ENCODE data around the gene FGGY.

DNA sequence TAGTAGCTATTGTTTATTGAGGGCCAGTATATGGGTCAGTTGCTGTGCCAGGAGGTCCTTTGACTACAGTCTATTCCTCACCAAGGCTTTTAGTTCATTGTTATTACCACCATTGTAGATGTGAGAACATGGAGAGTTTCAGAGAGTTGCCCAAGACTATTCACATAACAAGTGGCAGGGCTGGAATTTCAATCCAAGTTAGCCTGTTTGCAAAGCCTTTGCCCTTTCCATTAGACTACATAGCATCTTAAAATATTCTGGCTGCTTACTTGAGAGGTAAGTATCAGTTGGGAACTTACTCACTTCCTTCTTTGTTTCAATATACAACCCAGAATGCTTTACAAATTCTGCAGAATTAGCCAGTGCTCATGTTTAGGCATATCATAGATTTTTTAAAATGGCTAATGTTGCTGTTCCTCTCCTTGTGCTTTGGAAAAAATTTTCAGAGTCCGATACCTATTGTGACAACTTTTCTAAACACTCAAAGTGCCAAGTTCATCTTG is 141.2 kb downstream of the FGGY start:
- TF ChIP-seq, protein P1, sequence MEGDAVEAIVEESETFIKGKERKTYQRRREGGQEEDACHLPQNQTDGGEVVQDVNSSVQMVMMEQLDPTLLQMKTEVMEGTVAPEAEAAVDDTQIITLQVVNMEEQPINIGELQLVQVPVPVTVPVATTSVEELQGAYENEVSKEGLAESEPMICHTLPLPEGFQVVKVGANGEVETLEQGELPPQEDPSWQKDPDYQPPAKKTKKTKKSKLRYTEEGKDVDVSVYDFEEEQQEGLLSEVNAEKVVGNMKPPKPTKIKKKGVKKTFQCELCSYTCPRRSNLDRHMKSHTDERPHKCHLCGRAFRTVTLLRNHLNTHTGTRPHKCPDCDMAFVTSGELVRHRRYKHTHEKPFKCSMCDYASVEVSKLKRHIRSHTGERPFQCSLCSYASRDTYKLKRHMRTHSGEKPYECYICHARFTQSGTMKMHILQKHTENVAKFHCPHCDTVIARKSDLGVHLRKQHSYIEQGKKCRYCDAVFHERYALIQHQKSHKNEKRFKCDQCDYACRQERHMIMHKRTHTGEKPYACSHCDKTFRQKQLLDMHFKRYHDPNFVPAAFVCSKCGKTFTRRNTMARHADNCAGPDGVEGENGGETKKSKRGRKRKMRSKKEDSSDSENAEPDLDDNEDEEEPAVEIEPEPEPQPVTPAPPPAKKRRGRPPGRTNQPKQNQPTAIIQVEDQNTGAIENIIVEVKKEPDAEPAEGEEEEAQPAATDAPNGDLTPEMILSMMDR (IDR thresholded peaks at IDR 0.05; ENCODE audit: low read depth, low read length, missing input control): no peak
- TF ChIP-seq RXRA (IDR thresholded peaks at IDR 0.05): no peak
- no peak for TF ChIP-seq SP1 (IDR thresholded peaks at IDR 0.05)
- no peak for TF ChIP-seq JUND (IDR thresholded peaks at IDR 0.05)
- TF ChIP-seq RAD21 (IDR thresholded peaks at IDR 0.05): no peak

Data from liver (tissue), 3 donors.